ENCODE results near the gene HPS6. TPM values are rescaled to one million over a fixed set of nuclear protein-coding genes. Genes with fewer than 3 reads are reported as not detected.

The HPS6 gene
- total RNA-seq, 1 experiment from 2014 or later = 31.7 TPM

DNA sequence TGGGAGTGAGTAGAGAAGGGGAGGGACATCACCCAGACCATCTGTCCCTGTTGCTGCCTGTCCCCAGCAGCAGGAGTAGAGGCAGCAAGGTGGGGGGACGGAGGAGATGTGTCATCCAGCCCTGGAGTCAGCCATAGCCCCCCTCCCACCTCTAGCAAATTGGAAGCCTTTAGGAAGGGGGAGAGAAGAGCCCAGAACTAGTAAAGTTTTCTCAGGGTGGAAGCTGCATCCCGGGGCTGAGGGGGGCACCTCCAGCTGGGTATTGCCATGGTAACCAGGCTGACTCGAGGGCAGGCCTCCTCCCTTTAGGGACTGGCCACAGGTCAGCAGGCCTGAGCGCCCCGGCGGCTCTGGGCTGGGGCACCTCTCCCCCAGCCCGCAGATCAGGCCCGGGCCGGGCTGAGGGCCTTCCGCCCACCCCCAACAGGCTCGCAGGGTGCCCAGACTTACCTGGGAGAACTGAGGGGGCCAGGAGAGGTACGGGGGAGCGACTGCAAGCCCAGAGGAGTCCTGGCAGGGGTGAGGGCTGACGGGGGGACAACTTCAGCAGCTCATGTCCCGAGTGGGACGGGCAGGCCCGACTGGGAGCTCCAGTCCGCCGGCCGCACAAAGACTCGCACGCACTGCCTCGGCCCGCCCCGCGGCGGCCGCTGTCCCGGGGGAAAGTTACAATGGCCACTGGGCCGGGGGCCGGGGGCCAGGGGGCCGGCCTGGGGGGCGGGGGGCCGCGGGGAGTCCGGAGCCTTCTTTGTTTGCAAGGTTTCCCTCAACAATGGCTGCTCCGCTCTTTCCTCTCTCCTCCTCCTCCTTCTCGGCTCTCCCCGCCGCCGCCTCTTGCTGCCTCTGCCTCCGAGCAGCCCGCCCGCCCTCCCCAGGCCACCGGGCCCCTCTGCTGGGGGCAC, 49.1 kb downstream of the HPS6 start:
- Histone ChIP-seq H3K4me2 (ENCODE audit: low read length) (peak overlapping the region; percentile 94), H4K20me1 (ENCODE audit: insufficient read depth) (no peaks in the 10 kb centered on the region; the same call in 1 of the 2 replicates), H3K27me3 (ENCODE audit: insufficient read depth, low read length) (no peaks in the 10 kb centered on the region), H3K9me2 (ENCODE audit: insufficient read depth) (no peaks in the 10 kb centered on the region), H3K4me3 (replicated peaks in 1 of 2; ENCODE audit: low read depth in 1 of 2, low read length in 2 of 2) (peak overlapping the region; percentile 82 to 83), H3K4me1 (ENCODE audit: control insufficient read depth in 1 of 2, insufficient read depth in 2 of 2, low read length in 2 of 2) (peaks cover 57 to 62% of the 10 kb centered on the region in 2 experiments), H3K9ac (ENCODE audit: low read length) (peak overlapping the region; percentile 86), H2AFZ (ENCODE audit: low read depth, low read length, poor library complexity, severe bottlenecking) (no peak overlapping the region), H3K36me3 (ENCODE audit: control insufficient read depth in 1 of 2, insufficient read depth in 2 of 2, low read length in 2 of 2) (peaks cover 22 to 23% of the 10 kb centered on the region in 2 experiments), H3K9me3 (ENCODE audit: control insufficient read depth in 1 of 2, insufficient read depth in 1 of 2, low read depth in 1 of 2, low read length in 2 of 2) (no peaks in the 10 kb centered on the region), H3K79me2 (ENCODE audit: insufficient read depth, low read length) (peaks cover 71% of the 10 kb centered on the region), H3K27ac (ENCODE audit: low read depth, low read length) (peak overlapping the region; percentile 81)
- intact Hi-C loops (cut with micrococcal nuclease) = no loop called here
- ChIA-PET CTCF (interaction anchor here (0.6 to 4.1 kb wide), 6 partner anchors 14 to 296 kb away, joined by 3 to 48 read pairs (median 4); partner anchors contain the start of genes OGA and PPRC1), RAD21 (ENCODE audit: low non-redundant PET in 1 of 2, low total read pairs in 2 of 2, uncharacterized antibody in 2 of 2, unreplicated experiment in 2 of 2) (interaction anchor here in 1 of 2 experiments (0.6 kb wide), 2 partner anchors 27 to 54 kb away, joined by 3 read pairs; no protein-coding TSS in a partner anchor), POLR2A (interaction anchor here (0.6 to 1.4 kb wide), 11 partner anchors 11 to 839 kb away, joined by 3 to 6 read pairs (median 4); partner anchors contain the start of gene PPRC1)
- DNase-seq (ENCODE audit: low read depth, low spot score) (no peak), ATAC-seq (peak; percentile 32)
- peak; percentile 81 for TF ChIP-seq ZFX (IDR thresholded peaks at IDR 0.05)
- TF ChIP-seq SRF (IDR thresholded peaks at IDR 0.05; ENCODE audit: low read depth) = no peak
- no TSS peak for BruUV-seq (replicated peaks)

- ATAC-seq (peak; percentile 81), DNase-seq (ENCODE audit: low read depth, low spot score) (no peak)
- ChIA-PET POLR2A (interaction anchor here (0.5 to 1.3 kb wide), 11 partner anchors 12 to 840 kb away, joined by 3 to 6 read pairs (median 4); partner anchors contain the start of gene PPRC1), CTCF (interaction anchor here (0.7 to 4.1 kb wide), 6 partner anchors 15 to 334 kb away, joined by 3 to 48 read pairs (median 4); partner anchors contain the start of gene PPRC1), RAD21 (ENCODE audit: low non-redundant PET in 1 of 2, low total read pairs in 2 of 2, uncharacterized antibody in 2 of 2, unreplicated experiment in 2 of 2) (interaction anchor here in 1 of 2 experiments (0.6 kb wide), 2 partner anchors 28 to 53 kb away, joined by 3 read pairs; no protein-coding TSS in a partner anchor)
- Histone ChIP-seq H3K36me3 (ENCODE audit: control insufficient read depth in 1 of 2, insufficient read depth in 2 of 2, low read length in 2 of 2) (peaks cover 14 to 15% of the 10 kb centered on the region in 2 experiments), H3K79me2 (ENCODE audit: insufficient read depth, low read length) (peaks cover 77% of the 10 kb centered on the region), H3K4me3 (replicated peaks in 1 of 2; ENCODE audit: low read depth in 1 of 2, low read length in 2 of 2) (peak overlapping the region; percentile 82 to 83), H3K9ac (ENCODE audit: low read length) (peak overlapping the region; percentile 86), H3K4me2 (ENCODE audit: low read length) (peak overlapping the region; percentile 94), H3K27me3 (ENCODE audit: insufficient read depth, low read length) (no peaks in the 10 kb centered on the region), H3K4me1 (ENCODE audit: control insufficient read depth in 1 of 2, insufficient read depth in 2 of 2, low read length in 2 of 2) (peaks cover 60 to 69% of the 10 kb centered on the region in 2 experiments), H3K9me3 (ENCODE audit: control insufficient read depth in 1 of 2, insufficient read depth in 1 of 2, low read depth in 1 of 2, low read length in 2 of 2) (no peaks in the 10 kb centered on the region), H3K27ac (ENCODE audit: low read depth, low read length) (peak overlapping the region; percentile 53), H4K20me1 (ENCODE audit: insufficient read depth) (no peaks in the 10 kb centered on the region; the same call in 1 of the 2 replicates), H2AFZ (ENCODE audit: low read depth, low read length, poor library complexity, severe bottlenecking) (no peak overlapping the region), H3K9me2 (ENCODE audit: insufficient read depth) (no peaks in the 10 kb centered on the region)
- intact Hi-C loops (cut with micrococcal nuclease) = no loop called here
- BruUV-seq (replicated peaks) = no TSS peak
- TF ChIP-seq SIN3A (IDR thresholded peaks at IDR 0.05; ENCODE audit: low read depth) = no peak
- TF ChIP-seq, protein P1, sequence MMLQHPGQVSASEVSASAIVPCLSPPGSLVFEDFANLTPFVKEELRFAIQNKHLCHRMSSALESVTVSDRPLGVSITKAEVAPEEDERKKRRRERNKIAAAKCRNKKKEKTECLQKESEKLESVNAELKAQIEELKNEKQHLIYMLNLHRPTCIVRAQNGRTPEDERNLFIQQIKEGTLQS (IDR thresholded peaks at IDR 0.05) = no peak
- TF ChIP-seq EZH2 (IDR thresholded peaks at IDR 0.05) = no peak
- TF ChIP-seq, protein P2, sequence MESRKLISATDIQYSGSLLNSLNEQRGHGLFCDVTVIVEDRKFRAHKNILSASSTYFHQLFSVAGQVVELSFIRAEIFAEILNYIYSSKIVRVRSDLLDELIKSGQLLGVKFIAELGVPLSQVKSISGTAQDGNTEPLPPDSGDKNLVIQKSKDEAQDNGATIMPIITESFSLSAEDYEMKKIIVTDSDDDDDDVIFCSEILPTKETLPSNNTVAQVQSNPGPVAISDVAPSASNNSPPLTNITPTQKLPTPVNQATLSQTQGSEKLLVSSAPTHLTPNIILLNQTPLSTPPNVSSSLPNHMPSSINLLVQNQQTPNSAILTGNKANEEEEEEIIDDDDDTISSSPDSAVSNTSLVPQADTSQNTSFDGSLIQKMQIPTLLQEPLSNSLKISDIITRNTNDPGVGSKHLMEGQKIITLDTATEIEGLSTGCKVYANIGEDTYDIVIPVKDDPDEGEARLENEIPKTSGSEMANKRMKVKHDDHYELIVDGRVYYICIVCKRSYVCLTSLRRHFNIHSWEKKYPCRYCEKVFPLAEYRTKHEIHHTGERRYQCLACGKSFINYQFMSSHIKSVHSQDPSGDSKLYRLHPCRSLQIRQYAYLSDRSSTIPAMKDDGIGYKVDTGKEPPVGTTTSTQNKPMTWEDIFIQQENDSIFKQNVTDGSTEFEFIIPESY (IDR thresholded peaks at IDR 0.05; ENCODE audit: extremely low read depth, insufficient replicate concordance, low read length) = peak; percentile 55
- no peak for TF ChIP-seq SP1 (IDR thresholded peaks at IDR 0.05; ENCODE audit: low read depth)
- TF ChIP-seq POLR2A (IDR thresholded peaks at IDR 0.05; ENCODE audit: borderline replicate concordance, extremely low read depth, insufficient read depth, insufficient read length) = peak; percentile 95
- no peak for TF ChIP-seq ZFX (IDR thresholded peaks at IDR 0.05)
- no peak for TF ChIP-seq TCF7L2 (IDR thresholded peaks at IDR 0.05; ENCODE audit: borderline replicate concordance, extremely low read depth, insufficient read depth, insufficient read length)
- peak; percentile 98 for TF ChIP-seq POLR2AphosphoS5 (IDR thresholded peaks at IDR 0.05; ENCODE audit: low read depth, low read length)
- no peak for TF ChIP-seq EZH2phosphoT487 (IDR thresholded peaks at IDR 0.05; ENCODE audit: borderline replicate concordance)
- peak; percentile 81 for TF ChIP-seq YY1 (IDR thresholded peaks at IDR 0.05; ENCODE audit: extremely low read depth, insufficient replicate concordance, low read depth, low read length)
Measured at GRCh38 chr10:102114861-102115618, 49.9 kb downstream of the HPS6 start.

Measured in HCT116 (cell line).